Fibroblast of the conjunctiva (primary cell): ENCODE data around the gene SLC11A1.

ENCODE experiments used
- DNase-seq: peaks from one replicate; pipeline ENCODE4 v3.0.0-alpha.2; 2010; ENCODE audit warnings: low read depth

Gene SLC11A1

DNA sequence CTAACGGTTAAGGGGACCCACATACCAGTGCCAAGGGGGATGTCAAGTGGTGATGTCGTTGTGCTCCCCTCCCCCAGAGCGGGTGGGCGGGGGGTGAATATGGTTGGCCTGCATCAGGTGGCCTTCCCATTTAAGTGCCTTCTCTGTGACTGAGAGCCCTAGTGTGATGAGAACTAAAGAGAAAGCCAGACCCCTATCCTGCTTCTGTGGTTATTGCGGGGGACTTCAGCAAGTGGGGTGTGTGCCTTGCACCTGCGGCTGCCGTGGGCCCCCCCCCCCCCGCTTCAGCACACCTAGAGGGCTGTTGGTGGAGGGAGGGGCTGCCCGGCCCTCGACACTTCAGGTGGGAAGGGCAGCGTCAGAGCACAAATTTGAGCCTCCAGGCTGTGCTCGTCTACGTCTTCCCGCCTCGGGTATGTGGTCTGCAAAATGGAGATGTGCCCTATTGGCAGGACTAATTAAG is 23.7 kb downstream of the SLC11A1 start:
- DNase-seq, result no peak

DNA sequence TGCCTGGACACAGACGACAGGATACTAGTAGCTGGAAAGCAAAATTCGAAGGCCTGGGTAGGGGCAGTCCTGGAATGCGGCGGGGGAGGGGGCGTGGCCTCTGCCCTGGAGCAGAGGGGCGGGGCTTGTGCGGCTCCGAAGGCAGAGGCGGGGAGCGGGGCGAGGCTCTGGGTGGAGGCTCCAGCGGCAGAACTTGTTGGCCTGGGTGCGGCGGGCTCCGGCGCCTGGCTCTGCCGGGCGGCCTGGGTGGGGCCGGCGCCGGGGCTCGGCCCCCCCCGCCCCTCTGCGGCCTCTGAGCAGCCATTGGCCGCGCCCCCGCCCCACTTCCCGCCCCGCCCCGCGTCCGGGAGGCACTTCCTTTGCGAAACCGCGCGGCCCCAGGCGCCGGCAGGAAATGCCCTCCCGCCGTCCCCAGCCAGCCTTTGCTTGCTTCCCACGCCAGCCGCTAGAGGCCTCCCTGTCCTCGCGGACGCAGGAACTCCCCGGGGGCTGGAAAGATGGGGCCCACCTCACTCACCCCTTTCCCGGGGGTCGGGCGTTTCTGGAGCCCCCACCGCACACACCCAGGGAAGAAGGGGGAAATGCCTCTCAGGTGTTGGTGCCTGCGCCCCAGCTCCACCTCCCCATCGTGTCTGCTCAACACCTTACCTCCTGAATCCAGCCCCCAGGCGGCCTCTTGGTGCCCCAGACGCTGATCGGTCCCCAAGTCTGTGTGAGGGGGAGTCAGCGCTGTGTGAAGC is 24.3 kb downstream of the SLC11A1 start:
- peak; percentile 95 for DNase-seq

DNA sequence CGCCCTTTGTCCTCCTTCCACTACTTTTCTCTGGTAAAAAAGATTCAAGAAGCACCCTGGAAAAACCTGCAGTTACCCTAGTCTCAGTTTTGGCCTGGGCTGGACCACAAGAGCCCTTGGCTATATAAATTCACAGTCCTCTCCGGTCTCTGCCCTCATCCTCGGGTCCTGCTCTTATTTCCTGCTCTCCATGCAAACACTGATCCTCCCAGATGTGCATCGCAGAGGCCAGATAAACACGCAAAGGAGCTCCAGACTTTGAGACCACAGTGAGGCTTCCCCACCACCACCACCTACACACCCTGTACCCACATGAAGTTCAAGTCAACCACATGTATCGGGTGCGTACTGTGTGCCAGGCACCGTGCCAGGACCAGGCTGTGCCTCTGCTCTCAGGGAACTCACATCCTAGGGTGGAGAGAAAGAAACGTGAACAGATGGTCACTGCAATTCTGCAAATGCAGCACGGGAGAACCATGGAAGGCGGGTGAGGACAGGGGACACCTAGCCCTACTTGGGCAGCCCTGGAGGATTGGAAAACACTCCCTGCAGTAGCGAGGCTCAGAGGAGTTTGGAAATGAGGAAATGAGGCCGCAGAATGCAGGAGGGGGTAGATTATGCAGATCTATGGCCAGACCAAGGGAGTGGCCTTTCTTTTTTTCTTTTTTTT is 25.0 kb downstream of the SLC11A1 start:
- DNase-seq, result peak; percentile 57

DNA sequence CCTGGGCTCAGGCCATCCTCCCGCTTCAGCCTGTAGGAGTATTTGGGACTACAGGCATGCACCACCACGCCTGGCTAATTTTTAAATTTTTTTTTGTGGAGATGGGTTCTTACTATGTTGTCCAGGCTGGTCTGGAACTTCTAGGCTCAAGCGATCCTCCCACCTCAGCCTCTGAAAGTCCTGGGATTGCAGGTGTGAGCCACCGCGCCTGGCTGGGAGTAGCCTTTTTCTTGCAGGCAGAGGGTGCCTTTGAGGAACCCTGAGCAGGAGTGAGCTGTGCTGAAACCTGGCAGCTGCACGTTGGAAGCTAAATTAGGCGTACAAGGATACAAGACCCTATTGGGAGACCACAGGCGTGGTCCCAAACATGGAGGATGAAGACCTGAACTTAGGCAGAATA is 25.6 kb downstream of the SLC11A1 start:
- DNase-seq, result no peak

DNA sequence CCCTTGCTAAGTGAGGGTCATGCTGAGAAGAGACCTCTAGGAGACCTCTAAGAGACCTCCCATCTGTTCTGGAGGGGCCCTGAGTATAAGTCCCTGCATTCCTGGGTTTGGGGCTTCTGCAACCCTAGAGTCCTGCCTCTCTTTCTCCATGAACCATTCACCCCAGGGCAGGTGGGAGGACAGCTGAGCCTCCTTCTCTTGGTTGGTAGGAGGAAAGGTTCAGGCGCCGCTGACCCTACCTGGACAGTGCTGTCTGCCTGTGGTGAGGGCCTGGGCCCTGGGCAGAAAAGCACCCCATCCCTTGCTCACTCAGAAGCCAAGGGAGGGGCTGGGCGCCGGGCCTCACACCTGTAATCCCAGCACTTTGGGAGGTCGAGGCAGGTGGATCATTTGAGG is 36.2 kb downstream of the SLC11A1 start:
- no peak for DNase-seq

DNA sequence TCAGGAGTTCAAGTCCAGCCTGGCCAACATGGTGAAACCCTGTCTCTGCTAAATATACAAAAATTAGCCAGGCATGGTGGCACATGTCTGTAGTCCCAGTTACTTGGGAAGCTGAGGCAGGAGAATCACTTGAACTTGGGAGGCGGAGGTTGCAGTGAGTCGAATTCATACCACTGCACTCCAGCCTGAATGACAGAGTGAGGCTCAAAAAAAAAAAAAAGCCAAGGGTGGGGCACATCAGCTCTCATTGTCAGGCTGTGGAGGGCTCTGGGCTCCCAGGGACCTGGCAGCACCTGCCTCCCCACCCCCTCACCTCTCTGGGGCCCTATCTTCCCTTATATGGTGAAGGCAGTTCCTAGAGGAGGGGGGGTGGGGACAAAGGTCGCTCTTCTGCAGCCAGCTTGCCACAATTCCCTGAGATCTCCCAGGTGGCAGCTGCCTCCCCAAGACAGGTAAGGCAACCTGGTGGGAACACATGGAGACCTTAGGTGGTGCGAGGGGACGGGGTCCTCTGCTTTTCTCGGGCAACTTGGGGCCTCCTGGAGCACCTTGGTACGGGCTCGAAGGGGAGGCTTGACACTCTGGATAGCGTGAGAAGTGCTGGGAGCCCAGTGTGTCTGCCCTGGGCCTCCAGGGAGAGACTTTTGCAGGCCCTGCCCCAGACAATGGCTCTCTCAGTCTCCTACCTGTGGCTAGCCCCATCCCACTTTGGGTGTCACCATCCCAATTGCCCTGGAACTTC is 36.8 kb downstream of the SLC11A1 start, which contains the start of gene VIL1:
Gene VIL1 (plus strand): TSS at position 407 of the 742 bp plus-strand sequence. CDS start 4,656 bp downstream, outside the sequence.
- no peak for DNase-seq

DNA sequence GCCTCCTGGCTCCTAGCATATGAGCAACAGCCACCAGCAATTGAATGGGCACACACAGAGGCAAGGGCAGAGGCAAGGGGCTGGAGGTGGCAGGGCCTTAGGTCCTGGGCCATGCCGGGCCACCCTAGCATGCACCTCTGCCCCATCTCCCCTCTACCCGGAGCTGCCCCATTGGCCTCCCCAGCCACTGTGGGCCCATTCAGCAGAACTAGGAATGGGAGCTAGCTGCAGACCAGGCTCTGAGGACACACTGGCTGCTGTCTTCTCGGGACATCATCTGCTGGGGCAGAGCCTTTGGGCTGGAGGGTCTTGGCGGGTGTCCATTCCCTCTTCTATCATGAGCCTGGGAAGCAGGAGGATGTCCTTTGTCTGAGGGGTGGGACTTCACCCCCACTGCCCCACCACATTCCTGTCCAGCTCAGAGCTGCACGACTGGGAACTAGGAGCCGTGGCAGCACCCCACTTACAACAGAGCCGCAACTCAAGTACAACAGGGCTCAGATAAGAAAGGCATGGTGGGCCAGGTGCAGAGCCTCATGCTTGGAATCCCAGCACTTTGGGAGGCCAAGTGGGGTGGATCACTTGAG is 37.6 kb downstream of the SLC11A1 start:
- no peak for DNase-seq

DNA sequence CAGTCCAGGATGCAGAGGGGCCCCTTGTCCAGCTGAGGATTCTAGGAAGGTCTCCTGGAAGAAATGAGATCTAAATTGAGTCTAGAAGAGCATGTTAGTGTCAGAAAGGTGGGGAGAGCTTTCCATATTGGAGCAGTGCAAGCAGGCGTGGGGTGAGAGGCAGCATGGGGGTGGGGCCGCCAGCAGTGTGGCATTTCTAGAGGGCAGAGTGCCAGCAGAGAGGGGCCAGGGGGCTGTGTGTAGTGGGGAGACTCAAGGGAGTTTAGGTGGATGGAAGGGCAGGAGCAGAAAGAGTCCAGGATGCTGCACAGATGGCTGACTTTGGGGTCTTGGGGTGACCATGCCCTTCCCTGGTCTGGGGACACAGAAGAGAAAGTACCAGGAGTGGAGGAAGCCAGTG is 39.0 kb downstream of the SLC11A1 start:
- no peak for DNase-seq

DNA sequence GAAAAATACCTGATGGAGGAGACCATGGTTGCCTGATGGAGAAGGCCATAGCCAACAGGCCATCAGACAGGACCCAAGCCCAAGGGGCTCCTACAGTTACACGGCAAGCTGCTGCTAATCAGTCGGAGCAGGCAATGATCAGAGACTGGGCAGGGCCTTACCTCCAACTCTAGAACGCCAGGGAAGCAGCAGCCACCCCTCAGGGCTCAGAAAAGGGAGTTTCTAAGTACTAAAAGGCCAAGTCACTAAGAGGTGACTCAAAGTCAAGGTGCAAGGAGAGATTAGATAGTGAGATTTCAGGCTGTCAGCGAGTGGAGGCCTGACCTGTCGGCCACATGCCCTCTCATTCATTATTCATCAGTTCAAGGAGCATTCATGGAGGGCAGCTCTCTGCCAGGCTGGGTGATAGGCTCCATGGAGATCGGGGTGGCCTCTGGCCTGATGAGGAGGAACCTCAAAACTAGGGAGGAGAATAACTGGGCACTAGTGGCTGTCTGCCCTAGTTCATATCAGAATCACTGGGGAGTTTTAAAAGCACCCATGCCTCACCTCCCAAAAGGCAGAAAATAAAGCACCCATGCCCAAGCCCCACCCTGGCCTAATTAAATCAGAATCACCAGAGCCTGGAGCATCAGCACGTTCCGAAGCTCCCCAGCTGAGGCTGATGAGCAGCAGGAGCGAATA is 40.5 kb downstream of the SLC11A1 start:
- no peak for DNase-seq

DNA sequence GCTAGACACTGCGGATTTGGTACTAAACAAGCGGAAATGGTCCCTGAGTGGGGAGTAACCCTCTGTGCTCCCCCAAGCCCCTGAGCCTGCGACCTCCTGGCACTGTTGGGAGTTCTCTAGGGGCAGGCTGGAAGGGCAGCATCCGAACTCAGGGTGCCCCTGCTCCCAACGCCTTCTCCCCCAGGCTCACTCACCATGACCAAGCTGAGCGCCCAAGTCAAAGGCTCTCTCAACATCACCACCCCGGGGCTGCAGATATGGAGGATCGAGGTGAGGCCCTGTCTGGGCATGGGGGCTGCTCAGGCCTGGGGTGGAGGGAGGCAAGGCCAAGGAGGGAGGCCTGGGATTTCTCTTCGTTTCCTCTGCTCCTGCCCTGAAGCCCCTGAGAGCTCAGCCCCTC is 41.5 kb downstream of the SLC11A1 start:
- DNase-seq, result no peak

DNA sequence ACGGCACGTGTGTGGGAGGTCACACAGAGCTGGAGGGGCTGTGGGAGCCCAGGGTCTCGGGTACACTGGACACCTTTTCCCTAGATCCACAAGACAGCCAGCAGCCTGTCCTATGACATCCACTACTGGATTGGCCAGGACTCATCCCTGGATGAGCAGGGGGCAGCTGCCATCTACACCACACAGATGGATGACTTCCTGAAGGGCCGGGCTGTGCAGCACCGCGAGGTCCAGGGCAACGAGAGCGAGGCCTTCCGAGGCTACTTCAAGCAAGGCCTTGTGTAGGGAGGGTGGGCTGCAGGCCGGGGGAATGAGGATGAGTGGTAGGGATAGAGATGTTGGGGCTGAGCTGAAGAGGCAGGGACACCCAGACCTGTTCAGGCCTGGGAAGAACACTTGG is 43.5 kb downstream of the SLC11A1 start:
- DNase-seq, result no peak

DNA sequence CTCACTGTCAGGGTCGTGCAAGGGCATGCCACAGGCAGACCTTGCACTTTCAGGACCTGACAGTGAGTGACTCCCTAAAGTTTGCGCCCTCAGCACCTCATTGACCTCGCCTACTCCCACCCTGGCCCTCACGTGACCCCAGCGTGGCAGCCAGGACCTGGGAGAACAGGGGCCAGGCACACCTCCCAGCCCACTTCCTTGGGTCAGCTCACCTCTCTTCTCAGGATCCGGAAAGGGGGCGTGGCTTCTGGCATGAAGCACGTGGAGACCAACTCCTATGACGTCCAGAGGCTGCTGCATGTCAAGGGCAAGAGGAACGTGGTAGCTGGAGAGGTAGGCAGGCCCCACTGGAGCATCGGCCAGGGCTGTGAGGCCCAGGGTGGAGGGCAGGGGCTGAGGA is 45.7 kb downstream of the SLC11A1 start:
- DNase-seq, result no peak

DNA sequence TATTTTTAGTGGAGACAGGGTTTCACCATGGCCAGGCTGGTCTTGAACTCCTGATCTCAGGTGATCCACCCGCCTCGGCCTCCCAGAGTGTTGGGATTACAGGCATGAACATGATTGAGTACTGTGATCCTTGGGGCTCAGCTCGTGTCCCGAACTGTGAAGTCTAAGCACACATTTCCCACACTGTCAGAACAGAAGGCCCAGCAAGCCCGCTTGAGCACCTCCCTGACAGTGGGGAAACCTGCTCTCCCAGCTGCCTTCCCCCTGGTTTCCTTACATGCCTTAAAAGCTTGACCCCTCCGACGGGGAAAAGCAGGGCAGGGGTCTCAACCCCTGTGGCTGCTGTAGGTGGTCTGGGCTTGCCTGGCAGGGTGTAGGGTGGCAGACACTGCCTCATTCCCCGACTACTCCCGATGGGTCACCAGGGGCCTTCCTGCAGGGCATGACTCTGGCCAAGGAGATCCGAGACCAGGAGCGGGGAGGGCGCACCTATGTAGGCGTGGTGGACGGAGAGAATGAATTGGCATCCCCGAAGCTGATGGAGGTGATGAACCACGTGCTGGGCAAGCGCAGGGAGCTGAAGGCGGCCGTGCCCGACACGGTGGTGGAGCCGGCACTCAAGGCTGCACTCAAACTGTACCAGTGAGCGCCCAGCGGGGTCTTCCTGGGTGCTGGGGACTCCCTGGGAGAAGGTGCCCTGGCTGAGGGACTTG is 46.9 kb downstream of the SLC11A1 start:
- DNase-seq, result no peak

DNA sequence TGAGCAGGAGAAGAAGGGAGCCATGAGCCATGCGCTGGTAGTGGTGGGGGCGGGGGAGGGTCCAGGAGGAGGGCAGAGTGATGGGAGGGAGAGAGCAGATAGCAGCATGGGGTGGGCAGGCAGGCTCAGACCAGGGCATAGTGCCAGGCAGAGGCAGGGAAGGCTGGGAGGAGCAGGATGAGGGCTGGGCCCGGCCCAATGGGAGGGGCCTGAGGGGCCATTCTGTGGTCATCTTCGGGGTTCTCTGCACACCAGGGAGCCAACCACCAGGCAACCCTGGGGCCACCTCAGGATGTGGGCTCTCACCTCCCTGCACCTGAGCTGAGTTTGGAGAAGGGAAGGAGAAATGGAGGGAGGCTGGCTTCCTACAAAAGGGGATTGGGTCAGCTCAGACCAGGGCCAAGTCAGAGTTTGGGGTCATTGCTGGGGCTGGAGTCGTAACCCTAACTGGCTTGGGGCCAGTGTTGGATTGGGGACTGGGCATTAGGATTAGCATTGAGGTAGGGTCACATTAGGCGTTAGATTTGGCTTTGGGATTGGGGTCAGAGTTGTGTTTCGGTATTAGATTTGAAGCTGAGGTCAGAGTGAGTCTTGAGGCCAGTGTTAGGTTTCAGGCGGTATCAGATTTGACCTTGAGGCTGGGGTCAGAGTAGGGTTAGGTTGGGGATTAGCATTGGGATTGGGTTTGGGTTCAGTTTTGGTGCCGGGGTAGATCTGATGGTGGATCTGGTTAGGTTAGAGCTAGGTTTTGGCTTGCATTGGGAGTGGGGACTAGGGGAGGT is 48.0 kb downstream of the SLC11A1 start:
- no peak for DNase-seq

DNA sequence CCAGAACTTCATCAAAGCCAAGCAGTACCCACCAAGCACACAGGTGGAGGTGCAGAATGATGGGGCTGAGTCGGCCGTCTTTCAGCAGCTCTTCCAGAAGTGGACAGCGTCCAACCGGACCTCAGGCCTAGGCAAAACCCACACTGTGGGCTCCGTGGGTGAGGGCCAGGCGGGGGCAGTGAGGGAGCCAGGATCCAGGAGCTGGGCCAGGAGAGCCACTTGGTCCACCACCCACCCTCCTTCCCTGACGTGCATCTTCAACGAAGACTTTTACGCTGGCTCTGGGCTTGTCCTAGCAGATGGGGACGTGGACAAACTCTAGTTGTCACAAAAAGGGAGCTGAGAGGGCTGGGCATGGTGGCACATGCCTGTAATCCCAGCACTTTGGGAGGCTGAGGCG is 48.6 kb downstream of the SLC11A1 start:
- DNase-seq, result no peak

DNA sequence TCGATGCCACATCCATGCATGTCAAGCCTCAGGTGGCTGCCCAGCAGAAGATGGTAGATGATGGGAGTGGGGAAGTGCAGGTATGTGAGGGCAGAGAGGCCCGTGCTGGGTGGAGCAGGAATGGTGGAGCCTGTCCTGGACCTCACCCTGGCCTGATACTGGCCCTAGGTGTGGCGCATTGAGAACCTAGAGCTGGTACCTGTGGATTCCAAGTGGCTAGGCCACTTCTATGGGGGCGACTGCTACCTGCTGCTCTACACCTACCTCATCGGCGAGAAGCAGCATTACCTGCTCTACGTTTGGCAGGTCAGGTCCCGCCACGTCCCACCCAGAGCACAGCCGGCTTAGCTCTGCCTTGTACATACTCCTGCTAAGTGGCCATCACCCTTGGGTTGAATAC is 49.8 kb downstream of the SLC11A1 start:
- no peak for DNase-seq

DNA sequence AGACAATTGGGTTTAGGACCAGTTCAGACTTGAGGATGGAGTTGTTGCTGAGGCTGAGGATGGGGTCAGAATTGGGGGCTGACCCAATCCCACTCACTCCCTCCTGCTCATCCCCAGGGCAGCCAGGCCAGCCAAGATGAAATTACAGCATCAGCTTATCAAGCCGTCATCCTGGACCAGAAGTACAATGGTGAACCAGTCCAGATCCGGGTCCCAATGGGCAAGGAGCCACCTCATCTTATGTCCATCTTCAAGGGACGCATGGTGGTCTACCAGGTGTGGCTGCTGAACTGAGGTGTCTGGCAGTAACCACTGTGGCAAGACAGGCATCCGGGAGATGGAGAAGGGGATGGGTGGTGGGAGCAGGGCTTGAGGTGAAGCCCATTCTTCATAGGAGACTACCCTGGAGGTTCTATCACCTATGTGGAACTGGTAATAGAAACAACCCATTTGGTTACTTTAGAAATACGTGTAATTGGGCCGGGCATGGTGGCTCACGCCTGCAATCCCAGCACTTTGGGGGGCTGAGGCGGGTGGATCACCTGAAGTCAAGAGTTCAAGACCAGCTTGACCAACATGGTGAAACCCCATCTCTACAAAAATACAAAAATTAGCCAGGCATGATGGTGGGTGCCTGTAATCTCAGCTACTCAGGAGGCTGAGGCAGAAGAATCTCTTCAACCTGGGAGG is 50.7 kb downstream of the SLC11A1 start:
- DNase-seq, result no peak

DNA sequence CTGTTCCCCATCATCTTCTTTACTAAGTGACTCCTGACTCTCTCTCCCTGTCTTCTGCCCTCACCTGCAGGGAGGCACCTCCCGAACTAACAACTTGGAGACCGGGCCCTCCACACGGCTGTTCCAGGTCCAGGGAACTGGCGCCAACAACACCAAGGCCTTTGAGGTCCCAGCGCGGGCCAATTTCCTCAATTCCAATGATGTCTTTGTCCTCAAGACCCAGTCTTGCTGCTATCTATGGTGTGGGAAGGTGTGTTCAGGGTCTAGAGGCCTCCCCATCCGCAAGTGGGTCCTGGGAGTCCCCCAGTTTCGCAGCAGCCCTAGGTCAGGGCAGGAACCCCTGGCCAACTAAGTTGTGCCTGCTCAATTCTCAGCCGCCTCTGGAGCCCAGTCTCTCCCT is 52.4 kb downstream of the SLC11A1 start:
- DNase-seq, result no peak

DNA sequence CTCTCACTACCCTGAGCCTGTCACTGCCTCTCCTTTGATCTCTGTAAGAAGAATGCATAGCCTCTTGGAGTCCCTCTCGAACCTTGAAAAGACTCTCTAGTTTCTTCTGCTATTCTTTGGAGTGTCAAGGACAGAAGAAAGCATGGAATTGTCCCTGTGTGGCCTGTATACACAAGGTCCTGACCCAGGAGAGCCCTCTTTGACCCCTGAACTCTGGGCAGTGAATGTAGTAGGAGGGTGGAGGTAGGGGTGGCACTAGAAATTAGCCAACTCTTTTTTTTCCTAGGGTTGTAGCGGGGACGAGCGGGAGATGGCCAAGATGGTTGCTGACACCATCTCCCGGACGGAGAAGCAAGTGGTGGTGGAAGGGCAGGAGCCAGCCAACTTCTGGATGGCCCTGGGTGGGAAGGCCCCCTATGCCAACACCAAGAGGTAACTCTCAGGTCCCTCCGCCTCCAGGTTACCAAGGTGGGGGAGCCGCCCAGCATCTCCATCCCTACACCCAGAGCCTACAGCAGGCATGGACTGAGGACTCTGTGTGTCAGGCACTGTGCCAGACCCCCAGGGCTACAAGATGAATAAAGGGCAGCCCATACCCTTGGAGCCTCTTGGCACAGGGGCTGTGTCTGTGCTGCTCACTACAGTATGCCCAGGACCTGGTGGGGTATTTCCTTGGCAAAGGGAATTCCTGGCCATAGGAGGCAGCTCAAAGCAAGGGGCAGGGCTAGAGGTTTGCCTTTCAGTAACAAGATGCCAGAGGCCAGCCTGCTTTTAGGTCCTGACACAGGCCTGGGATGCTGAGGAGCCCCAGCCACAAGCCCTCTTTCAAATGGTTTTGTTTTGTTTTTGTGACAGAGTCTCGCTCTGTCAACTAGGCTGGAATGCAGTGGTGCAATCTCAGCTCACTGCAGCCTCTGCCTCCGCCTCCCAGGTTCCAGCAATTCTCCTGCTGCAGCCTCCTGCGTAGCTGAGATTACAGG is 53.2 kb downstream of the SLC11A1 start:
- DNase-seq, result no peak
